GM18505 (cell line): ENCODE measurements around the gene JAKMIP1.
"Not testable (repeated sequence)": the region's sequence is repeated elsewhere in the genome, so short reads cannot be mapped to it uniquely, and the experiment has no call there.

Source experiments
- ATAC-seq: cut with Tn5 transposase; IDR thresholded peaks from one replicate; pipeline ENCODE4 v1.9.1; 2021; ENCODE audit not compliant: unreplicated experiment
- POLR2A ChIP-seq: IDR thresholded peaks from 4 replicates; pipeline ENCODE4 v1.6.1; 2011; ENCODE audit warnings: borderline replicate concordance; ENCODE audit not compliant: insufficient read depth, insufficient read length; ENCODE audit errors: extremely low read depth

Gene JAKMIP1

DNA sequence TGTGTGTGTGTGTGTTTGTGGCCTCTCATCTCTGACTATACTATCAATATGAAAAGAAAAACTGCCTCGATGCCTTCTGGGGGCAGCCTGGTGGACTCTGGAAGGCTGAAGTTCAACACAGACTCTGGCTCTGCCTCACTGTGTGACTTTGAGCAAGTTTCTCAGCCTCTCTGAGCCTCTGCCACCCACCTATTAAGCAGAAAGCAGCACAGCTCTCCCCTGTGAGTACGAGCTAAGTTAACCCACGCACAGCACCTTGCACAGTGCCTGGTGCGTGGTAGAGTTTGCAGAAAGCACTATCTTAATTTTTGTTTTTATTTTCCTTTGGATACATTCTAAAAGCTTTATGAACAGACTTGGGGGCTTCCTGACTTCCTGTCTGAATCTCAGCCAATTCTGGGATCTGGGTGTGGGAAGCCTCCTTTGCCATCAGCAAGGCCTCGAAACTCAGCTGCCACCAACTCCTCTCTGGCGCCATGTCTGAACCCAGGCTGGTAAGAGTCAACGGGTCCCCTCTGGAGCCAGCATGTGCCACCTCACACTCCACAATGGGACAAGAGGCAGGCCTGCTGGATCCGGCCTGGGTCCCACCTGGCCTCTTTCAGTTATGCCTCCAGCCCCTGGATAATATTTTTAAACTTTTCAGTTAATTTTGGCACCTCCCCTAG lies 57.3 kb downstream of the JAKMIP1 start:
- ATAC-seq, result no peak
- TF ChIP-seq POLR2A, result no peak

DNA sequence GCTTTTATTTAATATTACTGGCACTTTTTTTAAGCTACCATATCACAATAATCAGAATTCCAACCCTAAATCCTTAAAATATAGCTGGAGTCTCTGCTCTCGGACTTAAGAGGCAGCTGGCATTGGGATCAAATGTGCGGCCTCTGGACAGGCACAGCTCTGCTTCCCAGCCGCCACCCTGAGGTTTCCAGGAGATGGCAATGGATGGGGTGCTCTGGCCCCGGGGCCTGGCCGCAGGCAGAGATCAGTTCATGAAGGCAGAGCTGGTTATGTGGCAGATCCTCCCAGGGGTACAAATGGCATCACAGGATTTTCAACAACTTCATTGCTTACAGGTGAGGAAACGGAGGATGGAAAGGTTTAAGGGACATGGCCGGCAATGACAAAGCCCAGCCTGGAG lies 57.8 kb downstream of the JAKMIP1 start:
- ATAC-seq, result no peak
- no peak for TF ChIP-seq POLR2A

DNA sequence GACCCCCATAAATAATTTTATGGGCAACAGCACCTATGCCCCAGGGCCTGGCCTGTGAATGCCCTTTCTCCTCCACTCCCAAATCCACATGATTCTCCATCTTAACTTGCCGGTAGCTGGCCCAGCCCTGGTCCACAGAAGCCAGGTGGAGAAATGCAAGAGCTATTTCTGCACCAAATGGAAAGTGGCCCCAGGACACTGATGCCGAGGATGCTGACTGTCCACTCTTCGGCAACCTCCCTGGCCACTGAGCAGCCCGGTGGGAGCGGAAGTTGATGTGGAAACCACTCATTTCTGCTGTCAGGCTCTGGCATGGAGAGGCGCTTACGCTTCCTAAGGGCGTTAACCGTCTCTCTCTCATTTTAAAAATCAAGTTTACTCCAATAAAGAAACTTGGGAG lies 58.8 kb downstream of the JAKMIP1 start:
- ATAC-seq, result no peak
- TF ChIP-seq POLR2A, result no peak

DNA sequence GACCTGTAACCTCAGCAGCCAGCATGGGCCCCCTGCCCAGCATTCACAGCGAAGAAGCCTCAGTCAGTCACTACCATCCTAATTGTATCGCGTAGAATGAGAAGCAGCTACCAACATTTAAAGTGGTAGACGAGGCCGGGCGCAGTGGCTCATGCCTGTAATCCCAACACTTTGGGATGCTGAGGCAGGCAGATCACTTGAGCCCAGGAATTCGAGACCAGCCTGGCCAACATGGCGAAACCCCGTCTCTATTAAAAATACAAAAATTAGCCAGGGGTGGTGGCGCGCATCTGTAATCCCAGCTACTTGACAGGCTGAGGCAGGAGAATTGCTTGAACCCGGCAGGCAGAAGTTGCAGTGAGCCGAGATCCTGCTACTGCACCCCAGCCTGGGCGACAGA lies 59.3 kb downstream of the JAKMIP1 start:
- ATAC-seq, result not testable (repeated sequence)

DNA sequence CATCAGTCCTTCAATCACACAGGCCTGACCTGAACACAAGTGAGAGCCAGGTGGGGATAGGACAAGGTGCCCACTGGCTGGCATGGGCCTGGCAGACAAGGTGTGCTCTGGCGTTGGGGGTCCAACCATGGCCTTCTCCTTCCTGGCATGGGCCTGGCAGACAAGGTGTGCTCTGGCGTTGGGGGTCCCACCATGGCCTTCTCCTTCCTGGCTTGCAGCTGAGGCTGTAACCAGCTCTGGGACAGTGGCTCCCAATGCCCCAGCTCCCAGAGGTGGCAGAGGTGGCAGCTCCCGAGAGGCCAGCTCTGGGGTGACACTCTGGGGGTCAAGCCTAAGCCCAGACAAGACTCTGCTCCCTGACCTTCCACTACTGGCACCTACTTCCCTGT lies 62.6 kb downstream of the JAKMIP1 start:
- TF ChIP-seq POLR2A, result no peak

DNA sequence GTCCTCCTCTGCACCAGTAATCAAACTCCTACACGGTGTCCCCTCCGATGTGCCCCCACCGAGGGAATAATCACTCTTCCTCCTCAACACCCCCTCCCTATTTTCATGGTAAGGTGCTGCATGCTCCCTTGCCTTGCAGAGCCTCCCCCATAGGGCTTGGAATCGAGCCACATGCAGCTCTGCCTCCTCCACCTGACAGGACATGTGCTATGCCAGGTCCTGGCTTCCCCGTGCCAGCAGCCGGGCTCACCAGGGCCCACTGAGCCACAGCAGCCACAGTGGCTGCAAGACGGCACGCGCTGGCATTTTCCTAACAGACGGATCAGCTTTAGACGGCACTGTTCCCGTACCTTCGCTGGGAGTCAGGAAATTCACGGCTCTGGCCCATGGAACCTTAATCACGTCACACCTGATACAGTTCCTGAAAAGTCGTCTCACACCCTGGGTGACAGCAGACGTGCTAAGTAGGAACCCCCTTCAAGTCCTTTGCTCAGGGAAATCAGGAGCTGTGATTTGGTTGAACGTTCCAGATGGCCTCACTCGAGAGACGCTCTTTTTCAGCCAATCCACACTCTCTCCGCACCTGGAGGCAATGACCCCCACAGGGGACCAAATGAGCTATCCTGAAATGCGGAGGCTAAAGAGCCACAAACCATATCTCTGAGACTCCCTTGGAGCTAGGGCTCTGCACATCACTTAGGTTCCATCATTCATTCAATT lies 63.2 kb downstream of the JAKMIP1 start:
- no peak for TF ChIP-seq POLR2A

More for the DNA sequence above, 62.6 kb downstream of the JAKMIP1 start:
- no peak for ATAC-seq

DNA sequence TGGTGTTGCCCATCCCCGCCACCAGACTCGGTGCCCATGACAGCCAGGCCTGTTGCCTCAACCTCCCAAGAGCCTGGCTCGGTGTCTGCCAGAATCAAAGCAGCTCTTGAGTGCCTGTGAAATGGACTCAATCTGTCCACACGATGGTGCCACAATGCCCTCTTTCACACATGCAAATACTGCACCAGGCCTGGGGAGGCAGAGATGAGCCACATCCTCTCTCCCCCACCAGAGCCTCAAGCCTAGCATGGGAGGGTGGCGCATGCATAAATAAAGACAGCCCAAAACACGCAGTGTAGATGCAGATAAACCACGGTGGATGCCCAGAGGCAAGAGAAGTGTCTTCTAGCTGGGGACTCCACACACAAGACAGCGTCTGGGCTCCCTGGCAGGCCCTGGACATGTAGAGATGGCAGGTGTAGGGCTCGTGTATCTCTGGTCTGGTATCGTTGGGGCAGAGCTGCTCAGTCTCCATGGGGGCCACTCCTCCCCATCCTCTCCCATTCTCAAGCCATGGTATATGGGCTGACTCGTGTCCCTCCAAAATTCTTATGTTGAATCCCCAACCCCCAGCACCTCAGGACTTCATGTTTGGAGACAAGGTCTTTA lies 65.6 kb downstream of the JAKMIP1 start:
- ATAC-seq, result no peak
- no peak for TF ChIP-seq POLR2A

More for the DNA sequence above, 63.2 kb downstream of the JAKMIP1 start:
- no peak for ATAC-seq

DNA sequence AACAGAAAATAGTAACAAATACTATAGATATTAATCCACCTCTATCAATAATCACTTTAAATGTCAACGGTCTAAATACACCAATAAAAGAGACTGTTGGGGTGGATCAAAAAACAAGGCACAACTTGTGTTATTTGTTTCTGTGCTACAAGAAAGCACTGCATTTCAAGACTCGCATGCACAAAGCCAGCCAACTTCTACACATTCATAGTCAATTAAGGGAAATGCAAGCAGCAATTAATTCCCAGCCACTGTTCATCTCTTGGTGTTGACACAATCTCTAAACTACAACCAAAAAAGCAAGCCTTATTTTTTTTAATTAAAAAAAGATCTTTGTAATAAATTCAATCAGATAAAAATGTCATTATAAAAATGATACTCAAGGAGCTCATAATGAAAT lies 67.6 kb downstream of the JAKMIP1 start:
- no peak for TF ChIP-seq POLR2A

DNA sequence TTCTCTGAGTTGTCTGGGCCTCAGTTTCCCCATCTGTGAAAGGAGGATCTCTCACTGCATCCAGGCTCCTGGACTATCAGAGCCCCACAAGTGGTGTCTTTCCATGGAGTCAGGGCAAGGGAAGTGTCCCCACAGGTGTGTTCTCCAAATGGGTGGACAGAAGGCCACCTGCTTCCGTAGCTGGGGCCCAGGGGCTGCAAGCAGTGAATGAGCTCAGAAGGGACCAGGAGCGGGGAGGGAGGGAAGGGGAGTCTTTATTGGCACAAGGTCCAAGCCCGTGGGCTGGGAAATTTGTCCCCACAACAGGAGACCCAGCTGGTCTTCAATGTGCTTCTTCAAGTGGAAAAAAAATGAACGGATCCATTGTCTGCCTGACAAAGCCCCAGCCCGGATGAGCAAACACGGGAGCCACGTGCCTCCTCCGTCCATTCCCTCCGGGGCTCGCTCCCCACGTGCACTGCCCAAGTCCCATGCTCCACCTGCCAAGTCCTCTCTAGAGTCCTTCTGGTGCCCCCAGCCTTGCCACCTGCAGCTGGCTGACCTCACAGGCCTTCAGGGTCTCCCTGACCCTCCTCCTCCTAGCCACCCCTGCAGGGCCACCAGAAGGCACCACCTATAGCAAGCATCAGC lies 72.0 kb downstream of the JAKMIP1 start:
- ATAC-seq, result no peak
- no peak for TF ChIP-seq POLR2A

More for the DNA sequence above, 67.6 kb downstream of the JAKMIP1 start:
- no peak for ATAC-seq

DNA sequence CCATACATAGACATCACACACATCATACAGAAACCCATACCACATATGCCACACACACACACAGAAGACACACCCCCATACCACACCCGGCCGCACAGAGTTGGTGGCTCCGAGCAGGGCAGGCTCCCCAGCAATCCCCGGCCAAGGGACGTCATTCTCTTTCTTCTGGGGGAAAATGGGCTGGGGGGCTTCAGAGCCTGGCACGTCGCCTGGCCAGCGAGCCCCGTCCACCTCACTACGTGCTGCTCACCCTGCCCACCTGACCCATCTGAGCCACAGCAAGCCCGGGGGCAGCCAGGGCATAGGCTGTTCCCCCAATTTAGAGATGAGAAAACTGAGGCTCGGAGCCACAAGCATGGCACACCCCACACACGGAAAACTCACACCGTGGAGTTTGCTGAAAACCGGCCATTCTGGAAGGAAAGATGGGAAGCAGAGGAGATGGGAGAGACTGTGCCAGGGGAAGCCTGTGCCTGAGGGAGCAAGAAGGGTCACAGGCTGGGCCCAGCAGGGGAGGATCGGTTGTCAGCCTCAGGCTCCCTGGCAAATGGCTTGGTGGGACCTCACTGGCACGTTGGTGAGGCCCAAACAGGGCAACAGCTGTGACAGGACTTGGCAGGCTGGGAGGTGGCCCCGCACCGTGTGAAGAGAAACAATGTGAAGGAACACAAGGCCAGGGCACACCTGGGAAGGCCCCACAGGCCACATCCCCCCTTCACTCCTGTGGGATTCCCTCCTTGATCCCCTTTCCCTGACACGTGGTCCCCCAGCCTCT lies 73.2 kb downstream of the JAKMIP1 start:
- no peak for ATAC-seq

DNA sequence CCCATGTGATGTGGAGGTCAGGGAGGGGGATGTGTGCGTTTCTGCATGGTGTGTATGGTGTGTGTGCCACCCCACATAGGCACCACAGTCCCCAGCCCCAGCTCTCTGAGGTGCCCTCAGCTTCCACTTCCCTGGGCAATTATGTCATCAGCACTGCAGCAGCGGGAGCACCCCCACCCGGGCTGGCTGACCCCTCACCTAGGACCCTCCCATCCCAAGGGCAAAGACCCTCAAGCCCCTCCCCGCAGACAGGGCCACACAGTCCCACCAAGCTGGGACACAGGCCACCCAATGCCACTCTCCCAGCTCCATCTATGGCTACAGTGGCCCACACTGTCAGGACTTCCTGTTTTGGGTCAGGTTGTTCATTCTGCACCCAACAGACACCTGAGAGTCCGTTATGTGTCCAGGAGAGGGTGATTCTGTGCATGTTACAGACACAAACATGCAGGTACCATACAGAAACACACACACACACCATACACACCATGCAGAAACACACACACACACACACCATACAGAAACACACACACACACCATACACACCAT lies 75.2 kb downstream of the JAKMIP1 start:
- no peak for ATAC-seq
- TF ChIP-seq POLR2A, result no peak

More for the DNA sequence above, 73.2 kb downstream of the JAKMIP1 start:
- TF ChIP-seq POLR2A, result no peak

DNA sequence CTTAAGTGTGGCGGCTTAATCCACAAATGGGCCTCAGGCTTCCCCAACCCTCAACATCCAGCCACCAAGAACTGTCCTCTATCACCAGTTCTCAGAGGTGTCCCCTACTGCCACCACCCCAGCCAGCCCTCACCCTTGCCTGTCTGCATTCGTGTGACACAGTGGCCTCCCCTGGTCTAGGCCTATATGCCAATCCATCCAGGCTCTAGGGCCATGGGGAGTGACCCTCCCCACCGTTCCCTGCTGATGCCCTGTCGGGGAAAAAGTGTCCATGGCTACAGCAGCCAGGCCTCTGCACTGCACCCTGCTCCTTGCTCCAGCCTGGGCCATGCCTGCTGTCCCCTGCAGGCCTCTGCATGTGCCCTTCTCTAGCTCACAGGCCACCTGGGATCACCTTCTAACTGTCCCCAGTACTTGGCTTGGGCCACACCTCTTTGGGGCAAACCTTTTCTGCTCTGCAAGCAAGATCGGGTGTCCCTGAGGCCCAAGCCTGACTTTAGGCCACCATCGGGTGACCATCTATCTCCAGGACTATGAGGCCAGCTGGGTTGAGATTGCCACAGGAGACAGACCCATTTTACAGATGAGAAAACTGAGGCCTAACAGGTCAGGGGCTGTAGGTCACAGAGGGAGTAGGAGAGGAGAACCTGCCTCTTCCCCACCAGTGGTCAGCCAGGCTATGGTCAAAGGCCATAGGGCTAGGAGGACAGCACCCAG lies 75.8 kb downstream of the JAKMIP1 start:
- no peak for ATAC-seq
- TF ChIP-seq POLR2A, result no peak

DNA sequence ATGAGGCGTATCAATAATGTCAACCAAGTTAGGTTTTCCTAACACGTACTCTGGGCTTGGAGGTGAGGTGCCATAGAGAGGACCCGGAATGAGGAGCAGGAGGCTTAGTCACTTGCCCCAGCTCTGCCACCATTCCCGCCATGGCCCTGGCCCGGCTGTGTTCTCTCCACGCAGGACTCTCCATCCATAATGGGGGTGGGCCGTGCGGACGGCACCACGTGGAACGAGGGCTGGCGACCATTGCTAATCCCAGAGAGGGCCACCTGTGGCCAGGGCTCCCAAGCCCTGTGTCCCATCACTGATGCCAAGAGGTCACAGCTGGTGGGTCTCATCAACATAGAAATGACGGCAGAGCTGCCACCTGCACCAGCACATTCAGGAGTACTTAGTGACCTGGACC lies 76.4 kb downstream of the JAKMIP1 start:
- ATAC-seq, result no peak
- no peak for TF ChIP-seq POLR2A

DNA sequence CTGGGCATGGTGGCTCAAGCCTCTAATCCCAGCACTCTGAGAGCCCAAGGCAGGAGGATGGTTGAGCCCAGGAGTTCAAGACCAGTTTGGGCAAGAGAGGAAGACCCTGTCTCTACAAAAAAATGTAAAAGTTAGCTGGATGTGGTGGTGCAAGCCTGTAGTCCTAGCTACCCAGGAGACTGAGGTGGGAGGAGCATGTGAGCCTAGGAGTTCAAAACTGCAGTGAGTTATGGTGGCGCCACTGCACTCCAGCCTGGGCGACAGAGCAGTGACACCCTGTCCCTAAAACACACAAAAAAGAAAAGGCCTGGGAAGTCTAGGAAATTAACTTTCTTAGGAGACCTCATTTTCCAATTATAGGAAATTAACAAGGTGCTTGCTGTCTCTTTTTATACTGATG lies 76.8 kb downstream of the JAKMIP1 start:
- ATAC-seq, result no peak
- TF ChIP-seq POLR2A, result no peak
